HG03159 (cell line): ENCODE data around the gene QRICH2.
"Not testable (repeated sequence)": the region's sequence is repeated elsewhere in the genome, so short reads cannot be mapped to it uniquely, and the experiment has no call there.

Experiments used
- ATAC-seq: cut with Tn5 transposase; IDR thresholded peaks from one replicate; pipeline ENCODE4 v1.9.1; 2021; ENCODE audit warnings: mild to moderate bottlenecking, moderate library complexity; ENCODE audit not compliant: unreplicated experiment

QRICH2 gene, protein sequence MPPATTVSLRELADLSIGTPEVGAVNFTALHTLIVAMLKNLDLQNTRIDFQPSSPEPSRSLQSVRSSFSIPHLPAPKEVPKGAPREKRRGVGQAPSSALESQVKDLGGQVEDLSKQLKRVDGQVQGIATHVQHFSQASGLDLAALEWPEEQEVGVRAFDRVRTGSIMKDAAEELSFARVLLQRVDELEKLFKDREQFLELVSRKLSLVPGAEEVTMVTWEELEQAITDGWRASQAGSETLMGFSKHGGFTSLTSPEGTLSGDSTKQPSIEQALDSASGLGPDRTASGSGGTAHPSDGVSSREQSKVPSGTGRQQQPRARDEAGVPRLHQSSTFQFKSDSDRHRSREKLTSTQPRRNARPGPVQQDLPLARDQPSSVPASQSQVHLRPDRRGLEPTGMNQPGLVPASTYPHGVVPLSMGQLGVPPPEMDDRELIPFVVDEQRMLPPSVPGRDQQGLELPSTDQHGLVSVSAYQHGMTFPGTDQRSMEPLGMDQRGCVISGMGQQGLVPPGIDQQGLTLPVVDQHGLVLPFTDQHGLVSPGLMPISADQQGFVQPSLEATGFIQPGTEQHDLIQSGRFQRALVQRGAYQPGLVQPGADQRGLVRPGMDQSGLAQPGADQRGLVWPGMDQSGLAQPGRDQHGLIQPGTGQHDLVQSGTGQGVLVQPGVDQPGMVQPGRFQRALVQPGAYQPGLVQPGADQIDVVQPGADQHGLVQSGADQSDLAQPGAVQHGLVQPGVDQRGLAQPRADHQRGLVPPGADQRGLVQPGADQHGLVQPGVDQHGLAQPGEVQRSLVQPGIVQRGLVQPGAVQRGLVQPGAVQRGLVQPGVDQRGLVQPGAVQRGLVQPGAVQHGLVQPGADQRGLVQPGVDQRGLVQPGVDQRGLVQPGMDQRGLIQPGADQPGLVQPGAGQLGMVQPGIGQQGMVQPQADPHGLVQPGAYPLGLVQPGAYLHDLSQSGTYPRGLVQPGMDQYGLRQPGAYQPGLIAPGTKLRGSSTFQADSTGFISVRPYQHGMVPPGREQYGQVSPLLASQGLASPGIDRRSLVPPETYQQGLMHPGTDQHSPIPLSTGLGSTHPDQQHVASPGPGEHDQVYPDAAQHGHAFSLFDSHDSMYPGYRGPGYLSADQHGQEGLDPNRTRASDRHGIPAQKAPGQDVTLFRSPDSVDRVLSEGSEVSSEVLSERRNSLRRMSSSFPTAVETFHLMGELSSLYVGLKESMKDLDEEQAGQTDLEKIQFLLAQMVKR (N-terminal part only)

DNA sequence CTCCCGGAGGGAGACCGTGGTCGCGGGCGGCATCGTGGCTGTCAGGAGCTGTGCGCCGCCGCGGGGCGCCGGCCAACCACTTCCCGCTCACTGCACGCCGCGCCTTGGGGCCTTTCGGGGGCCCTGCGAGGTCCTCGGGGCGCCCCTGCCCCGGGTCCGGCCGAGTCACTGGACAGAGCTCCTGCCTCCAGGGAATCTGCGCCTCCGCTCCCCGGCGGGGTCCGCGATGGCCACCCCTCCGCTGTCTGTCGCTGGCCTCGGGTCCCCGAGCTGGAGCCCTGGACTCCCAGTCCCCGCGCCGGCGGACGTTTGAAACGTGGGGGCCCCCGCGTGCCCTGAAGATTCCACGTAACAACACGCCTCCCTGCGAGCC, at the start of gene QRICH2:
TSS of gene QRICH2 (minus strand) at position 311 of the 373 bp plus-strand sequence. CDS start at position 33, 278 bp downstream.
- no peak for ATAC-seq

DNA sequence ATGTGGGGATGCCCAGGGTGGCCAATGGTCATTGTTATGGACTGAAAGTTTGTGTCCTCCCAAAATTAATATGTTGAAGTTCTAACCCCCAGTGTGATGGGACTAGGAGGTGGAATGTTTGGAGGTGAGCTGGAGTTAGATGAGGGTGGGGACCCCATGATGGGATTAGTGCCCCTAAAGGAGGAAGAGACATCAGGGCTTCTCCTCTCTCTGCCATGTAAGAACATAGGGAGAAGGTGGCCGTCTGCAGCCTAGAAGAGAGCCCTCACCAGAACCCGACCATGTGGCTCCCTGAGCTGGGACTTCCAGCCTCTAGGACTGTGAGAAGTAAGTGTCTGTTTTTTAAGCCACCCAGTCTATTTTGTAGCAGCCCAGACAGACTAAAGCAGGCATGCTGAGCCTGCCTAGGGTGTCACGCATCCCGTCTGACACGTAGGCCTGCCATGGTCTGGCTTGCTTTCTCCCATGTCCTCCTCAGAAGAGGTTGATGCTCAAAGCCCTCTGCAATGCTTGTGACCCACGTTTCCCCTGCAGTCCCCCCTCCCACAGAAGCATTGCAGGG, 49.6 kb upstream of the QRICH2 start:
- no peak for ATAC-seq

DNA sequence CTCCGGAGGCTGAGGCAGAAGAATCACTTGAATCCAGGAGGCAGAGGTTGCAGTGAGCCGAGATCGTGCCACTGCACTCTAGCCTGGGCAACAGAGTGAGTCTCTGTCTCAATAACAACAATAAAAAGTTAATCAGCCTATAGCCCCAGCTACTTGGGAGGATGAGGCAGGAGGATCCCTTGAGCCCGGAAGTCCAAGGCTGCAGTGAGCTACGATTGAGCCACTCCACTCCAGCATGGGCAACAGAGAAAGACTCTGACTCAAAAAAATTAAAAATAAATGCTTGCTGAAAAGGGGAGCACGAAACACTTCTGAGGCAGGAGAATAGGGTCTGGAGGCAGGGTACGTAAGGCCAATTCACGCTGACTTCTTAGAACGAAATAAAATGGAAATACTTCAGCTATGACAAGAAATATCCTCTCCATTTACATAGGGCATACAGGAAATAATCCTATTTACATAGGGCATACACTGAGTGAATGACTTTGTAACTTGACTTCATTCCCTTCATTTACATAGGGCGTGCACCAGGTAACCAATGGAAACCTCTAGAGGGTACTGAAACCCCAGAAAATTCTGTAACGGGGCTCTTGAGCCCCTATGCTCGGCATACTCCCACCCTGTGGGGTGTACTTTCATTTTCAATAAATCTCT, 48.9 kb upstream of the QRICH2 start:
- ATAC-seq = no peak

DNA sequence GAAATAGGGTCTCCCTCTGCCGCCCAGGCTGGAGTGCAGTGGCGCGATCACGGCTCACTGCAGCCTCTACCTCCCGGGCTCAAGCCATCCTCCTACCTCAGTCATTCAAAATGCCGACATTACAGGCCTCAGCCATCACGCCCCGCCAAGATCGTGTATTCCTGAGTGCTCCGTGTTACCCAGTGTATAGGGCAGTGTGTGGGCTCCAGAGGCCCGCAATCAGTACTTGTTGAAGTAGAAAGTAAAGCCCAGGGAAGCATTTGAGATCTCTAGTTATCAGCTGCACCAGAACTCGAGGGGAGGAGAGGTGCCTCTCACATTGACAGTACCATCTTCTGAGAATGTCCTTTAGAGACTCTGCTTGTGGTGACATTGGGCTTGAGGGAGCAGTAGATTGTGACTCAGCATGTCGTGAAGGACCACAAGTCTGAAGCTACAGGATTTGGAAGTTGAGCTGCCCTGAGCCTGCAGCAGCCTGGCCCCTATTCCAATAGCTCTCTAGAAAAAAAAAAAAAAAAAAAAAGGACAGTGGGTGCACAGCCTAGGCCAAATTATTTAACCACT, 46.8 kb upstream of the QRICH2 start:
- ATAC-seq = no peak

DNA sequence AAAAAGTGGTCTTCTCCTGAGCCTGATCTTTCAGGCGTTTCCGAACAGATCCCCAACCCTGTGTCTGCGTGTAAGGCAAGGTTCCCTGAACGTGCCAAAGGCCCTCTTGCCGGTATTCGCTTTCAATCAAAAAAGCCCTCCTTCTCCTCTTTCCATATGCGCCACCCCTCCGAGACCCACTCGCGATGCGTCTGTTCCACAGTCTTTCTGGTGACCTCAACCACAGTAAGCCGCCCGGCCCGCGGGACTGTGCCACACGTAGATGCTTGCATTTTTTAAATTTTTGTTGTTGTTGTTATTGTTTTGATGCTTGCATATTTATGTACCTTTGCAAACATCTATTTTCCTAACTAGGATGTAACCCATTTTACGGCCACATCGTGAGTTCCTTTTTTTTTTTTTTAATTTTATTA, 46.2 kb upstream of the QRICH2 start:
- peak; percentile 11 for ATAC-seq

DNA sequence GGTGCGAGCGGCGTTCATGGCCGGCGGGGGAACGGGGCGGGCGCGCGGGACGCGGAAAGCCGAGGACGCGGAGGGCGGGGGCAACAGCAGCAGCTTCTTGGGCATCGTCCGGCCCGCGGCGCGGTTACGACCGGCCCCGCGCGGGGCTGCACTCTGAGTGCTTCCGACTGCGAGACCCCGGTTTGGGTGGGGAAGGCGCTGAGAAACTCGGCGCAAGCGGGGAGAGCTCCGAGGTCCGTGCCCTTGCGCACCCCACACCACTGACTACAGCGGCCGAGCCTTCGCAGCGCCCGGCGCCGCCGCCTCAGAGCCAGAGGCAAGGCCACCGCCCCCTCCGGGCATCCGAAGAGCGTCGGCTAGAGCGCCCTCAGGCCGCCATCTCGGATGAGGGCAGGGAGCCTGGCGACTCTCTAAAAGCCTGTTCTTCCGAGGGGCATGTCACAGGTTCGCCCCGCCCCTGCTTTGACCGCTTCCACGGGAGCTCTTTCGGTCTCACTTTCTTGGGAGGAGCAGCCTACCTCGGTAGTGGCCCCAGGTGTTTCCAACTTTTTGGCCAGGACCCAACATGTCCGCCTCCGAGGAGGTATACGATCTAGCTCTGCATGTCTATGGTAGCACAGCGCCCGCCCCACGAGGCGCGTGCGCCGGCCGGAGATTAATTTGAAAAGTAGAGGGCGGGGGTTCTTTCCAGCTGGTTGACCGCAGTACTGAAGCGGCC, 45.7 kb upstream of the QRICH2 start, which contains the start of gene PRPSAP1:
TSS of gene PRPSAP1 (minus strand) at position 318 of the 718 bp plus-strand sequence. CDS start at position 105, 213 bp downstream.
- ATAC-seq = peak; percentile 87

- ATAC-seq = peak; percentile 5
These were observed 45.0 kb upstream of the QRICH2 start for GRCh38 chr17:76353004-76353598.

- ATAC-seq = no peak
These were observed 43.5 kb upstream of the QRICH2 start for GRCh38 chr17:76351526-76352071.

DNA sequence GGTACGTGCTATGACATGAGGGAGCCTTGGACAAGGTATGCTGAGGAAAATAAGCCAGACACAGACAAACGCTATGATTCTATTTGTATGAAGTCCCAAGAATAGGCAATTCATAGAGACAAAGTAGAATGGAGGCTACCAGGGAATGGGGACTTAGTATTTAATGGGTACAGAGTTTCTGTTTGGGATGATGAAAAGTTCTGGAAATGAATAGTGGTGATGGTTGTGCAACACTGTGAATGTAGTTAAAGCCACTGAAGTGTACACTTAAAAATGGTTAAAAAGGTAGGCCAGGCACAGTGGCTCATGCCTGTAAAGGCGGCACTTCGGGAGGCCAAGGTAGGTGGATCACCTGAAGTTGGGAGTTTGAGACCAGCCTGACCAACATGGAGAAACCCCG, 42.4 kb upstream of the QRICH2 start:
- ATAC-seq = no peak

- ATAC-seq = not testable (repeated sequence)
These were observed 38.9 kb upstream of the QRICH2 start for GRCh38 chr17:76346936-76347335.

- no peak for ATAC-seq
These were observed 37.4 kb upstream of the QRICH2 start for GRCh38 chr17:76345377-76345974.

- no peak for ATAC-seq
These were observed 35.0 kb upstream of the QRICH2 start for GRCh38 chr17:76343106-76343505.

GRCh38 chr17:76341301-76341700, 33.2 kb upstream of the QRICH2 start:
- ATAC-seq = no peak

GRCh38 chr17:76337413-76337777, 29.3 kb upstream of the QRICH2 start:
- no peak for ATAC-seq

DNA sequence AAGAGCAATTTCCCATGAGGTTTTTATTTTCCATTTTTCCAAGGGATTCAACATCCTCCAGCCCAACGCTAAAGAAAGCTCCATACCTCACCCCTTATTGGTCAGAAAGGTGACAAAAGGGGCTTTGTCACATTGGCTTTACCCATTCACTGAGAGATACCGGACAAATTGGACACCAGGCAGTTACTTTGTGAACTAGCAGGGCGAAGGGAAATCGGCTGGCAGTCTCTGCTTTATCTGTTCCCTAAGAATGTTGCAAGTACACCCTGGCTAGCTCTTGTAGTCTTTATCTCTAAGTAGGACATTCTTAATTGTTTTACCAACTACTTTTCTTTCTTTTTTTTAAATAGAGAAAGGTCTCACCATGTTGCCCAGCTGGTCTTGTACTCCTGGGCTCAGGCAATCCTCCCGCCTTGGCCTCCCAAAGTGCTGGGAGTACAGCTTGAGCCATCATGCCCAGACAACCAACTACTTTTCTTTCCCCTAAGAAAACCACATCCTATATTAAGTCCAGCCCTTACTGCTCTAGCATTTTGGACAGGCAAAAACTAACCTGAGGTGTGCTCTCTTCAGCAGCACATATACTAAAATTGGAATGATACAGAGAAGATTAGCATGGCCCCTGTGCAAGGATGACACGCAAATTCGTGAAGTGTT, 28.8 kb upstream of the QRICH2 start:
- ATAC-seq = no peak

DNA sequence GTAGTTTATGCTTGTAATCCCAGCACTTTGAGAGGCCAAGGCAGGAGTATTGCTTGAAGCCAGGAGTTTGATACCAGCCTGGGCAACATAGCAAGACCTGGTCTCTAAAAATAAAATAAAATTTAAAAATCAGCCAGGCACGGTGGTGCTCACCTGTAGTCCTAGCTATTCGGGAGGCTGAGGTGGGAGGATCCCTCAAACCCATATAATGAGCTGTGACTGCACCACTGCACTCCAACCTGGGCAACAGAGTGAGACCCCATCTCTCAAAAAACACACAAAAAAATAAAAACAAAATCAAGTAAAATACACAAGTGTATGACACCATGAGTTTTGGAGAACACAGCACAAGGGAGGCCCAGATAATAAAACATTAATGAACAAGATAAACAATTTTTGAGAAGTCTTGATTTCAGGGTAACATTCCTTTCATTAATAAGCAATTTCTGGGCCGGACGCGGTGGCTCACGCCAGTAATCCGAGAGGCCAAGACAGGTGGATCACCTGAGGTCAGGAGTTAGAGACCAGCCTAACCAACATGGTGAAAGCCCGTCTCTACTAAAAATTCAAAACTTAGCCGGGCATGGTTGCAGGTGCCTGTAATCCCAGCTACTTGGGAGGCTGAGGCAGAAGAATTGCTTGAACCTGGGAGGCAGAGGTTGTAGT, 27.8 kb upstream of the QRICH2 start:
- ATAC-seq = no peak
